Stimulated activated CD4-positive, alpha-beta T cell treated with anti-CD3 and anti-CD28 coated beads, Interleukin-4, amount 100 ng/mL, for 1 hour (primary cell): Measurements from ENCODE around the gene SORBS2.

Experiments used
- DNase-seq: peaks from one replicate; pipeline ENCODE4 v3.0.0-alpha.2; 2020

SORBS2 gene

GRCh38 chr4:185800266-185800945 lies 11.6 kb downstream of the SORBS2 start:
- DNase-seq: no peak

- no peak for DNase-seq
These were observed 12.6 kb downstream of the SORBS2 start for GRCh38 chr4:185799442-185799841.

- no peak for DNase-seq
These were observed 14.2 kb downstream of the SORBS2 start for GRCh38 chr4:185797596-185798338.

GRCh38 chr4:185797018-185797417 lies 15.0 kb downstream of the SORBS2 start:
- no peak for DNase-seq

- no peak for DNase-seq
These were observed 15.8 kb downstream of the SORBS2 start for GRCh38 chr4:185796176-185796575.

- no peak for DNase-seq
These were observed 17.4 kb downstream of the SORBS2 start for GRCh38 chr4:185794637-185795036.

- no peak for DNase-seq
These were observed 18.3 kb downstream of the SORBS2 start for GRCh38 chr4:185793716-185794115.

- no peak for DNase-seq
These were observed 18.9 kb downstream of the SORBS2 start for GRCh38 chr4:185793116-185793485.

GRCh38 chr4:185792384-185793115 lies 19.4 kb downstream of the SORBS2 start:
- DNase-seq: no peak

- DNase-seq: no peak
These were observed 23.9 kb downstream of the SORBS2 start for GRCh38 chr4:185787926-185788679.

GRCh38 chr4:185786422-185786821 lies 25.6 kb downstream of the SORBS2 start:
- DNase-seq: no peak

GRCh38 chr4:185783574-185783973 lies 28.4 kb downstream of the SORBS2 start:
- no peak for DNase-seq

GRCh38 chr4:185782523-185782922 lies 29.5 kb downstream of the SORBS2 start:
- no peak for DNase-seq

GRCh38 chr4:185781555-185782215 lies 30.3 kb downstream of the SORBS2 start:
- no peak for DNase-seq

GRCh38 chr4:185780472-185780871 lies 31.5 kb downstream of the SORBS2 start:
- no peak for DNase-seq

GRCh38 chr4:185779517-185779916 lies 32.5 kb downstream of the SORBS2 start:
- no peak for DNase-seq

- DNase-seq: no peak
These were observed 33.7 kb downstream of the SORBS2 start for GRCh38 chr4:185778307-185778706.

- no peak for DNase-seq
These were observed 36.0 kb downstream of the SORBS2 start for GRCh38 chr4:185775792-185776555.

- no peak for DNase-seq
These were observed 36.9 kb downstream of the SORBS2 start for GRCh38 chr4:185774845-185775680.

- no peak for DNase-seq
These were observed 37.8 kb downstream of the SORBS2 start for GRCh38 chr4:185774131-185774653.

GRCh38 chr4:185773419-185773818 lies 38.6 kb downstream of the SORBS2 start:
- no peak for DNase-seq
